ENCODE data around the gene DENND5A. TPM values are rescaled to one million over a fixed set of nuclear protein-coding genes. Genes with fewer than 3 reads are reported as not detected.

The DENND5A gene
- total RNA-seq, 3 donors from 2014 or later, result 8.3 to 75.7 (median 17.3) TPM

DNA sequence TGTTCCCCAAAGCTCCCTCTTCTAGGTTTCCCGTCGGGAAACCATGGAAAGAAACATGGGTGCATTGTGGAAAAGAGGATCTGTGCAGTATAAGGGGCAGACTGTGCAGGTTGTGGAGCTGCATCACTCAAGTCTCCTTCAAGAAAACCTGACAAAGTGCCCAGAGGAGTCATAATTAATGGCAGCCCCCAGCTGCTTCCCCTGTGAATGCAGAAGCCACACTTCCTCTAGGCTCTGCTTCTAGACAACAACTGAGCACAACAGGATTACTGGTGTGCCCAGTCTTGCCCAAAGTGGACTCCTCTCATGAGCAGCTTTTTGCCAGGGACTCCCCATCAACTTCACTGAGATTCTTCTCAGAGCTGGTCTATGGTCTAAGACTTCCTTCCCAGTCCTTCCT, 131.2 kb downstream of the DENND5A start:
- no peak for TF ChIP-seq CTCF (IDR thresholded peaks at IDR 0.05)
- H3K4me1 ChIP-seq (ENCODE audit: low read depth), result peaks cover 11% of the 10 kb centered on the region
- no peak overlapping the region for H3K4me3 ChIP-seq
- no peaks in the 10 kb centered on the region for H3K36me3 ChIP-seq (ENCODE audit: low read depth)
- no peaks in the 10 kb centered on the region for H3K9me3 ChIP-seq
- ATAC-seq (no peak), DNase-seq (no peak)
- intact Hi-C loops (cut with DNase I, micrococcal nuclease), result no loop called here

DNA sequence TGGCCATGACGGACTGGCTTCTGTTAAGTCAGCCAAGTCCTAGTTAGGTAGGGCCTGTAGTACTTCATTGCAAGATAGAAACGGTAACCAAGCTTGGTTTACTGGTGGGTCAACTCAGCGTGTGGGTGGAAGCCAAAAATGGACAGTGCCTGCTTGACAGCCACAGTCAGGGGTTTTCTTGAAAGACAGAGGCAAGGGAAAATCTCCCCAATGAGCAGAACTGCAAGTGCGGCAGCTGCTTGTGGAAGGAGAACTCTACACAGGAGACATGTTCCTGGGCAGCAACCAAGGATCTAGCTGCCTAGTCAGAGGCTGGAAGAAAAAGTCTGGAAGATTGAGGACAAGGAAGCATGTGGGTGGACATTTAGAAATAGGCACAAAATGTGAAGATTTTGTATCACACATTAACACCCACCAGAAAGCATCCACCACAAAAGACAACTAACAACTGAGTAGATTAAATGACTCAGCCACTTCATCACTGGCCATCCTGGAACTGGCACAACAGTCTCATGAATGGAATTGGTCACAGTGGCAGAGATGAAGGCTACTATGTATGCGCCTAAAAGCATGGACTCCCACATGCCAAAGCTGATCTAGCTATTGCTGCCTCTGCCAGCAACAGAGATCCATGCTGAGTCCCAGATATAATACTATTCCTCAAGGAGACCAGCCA, 132.8 kb downstream of the DENND5A start:
- intact Hi-C loops (cut with DNase I, micrococcal nuclease), result no loop called here
- Histone ChIP-seq H3K9me3 (no peaks in the 10 kb centered on the region), H3K4me3 (no peak overlapping the region), H3K36me3 (ENCODE audit: low read depth) (no peaks in the 10 kb centered on the region), H3K4me1 (ENCODE audit: low read depth) (no peaks in the 10 kb centered on the region)
- TF ChIP-seq CTCF (IDR thresholded peaks at IDR 0.05), result no peak
- DNase-seq (no peak), ATAC-seq (no peak)

GRCh38 chr11:9130297-9130696, 134.9 kb downstream of the DENND5A start:
- Histone ChIP-seq H3K4me1 (ENCODE audit: low read depth) (no peaks in the 10 kb centered on the region), H3K36me3 (ENCODE audit: low read depth) (no peaks in the 10 kb centered on the region), H3K9me3 (no peaks in the 10 kb centered on the region), H3K4me3 (no peak overlapping the region)
- no peak for ATAC-seq
- intact Hi-C loops (cut with DNase I, micrococcal nuclease), result no loop called here
- no peak for DNase-seq
- no peak for TF ChIP-seq CTCF (IDR thresholded peaks at IDR 0.05)

GRCh38 chr11:9126636-9127035, 138.5 kb downstream of the DENND5A start:
- H3K36me3 ChIP-seq (ENCODE audit: low read depth), result no peaks in the 10 kb centered on the region
- H3K4me1 ChIP-seq (ENCODE audit: low read depth), result no peaks in the 10 kb centered on the region
- ATAC-seq, result no peak
- H3K4me3 ChIP-seq, result no peak overlapping the region
- DNase-seq, result no peak
- no peak for TF ChIP-seq CTCF (IDR thresholded peaks at IDR 0.05)
- no peaks in the 10 kb centered on the region for H3K9me3 ChIP-seq
- intact Hi-C loops (cut with DNase I, micrococcal nuclease), result no loop called here

DNA sequence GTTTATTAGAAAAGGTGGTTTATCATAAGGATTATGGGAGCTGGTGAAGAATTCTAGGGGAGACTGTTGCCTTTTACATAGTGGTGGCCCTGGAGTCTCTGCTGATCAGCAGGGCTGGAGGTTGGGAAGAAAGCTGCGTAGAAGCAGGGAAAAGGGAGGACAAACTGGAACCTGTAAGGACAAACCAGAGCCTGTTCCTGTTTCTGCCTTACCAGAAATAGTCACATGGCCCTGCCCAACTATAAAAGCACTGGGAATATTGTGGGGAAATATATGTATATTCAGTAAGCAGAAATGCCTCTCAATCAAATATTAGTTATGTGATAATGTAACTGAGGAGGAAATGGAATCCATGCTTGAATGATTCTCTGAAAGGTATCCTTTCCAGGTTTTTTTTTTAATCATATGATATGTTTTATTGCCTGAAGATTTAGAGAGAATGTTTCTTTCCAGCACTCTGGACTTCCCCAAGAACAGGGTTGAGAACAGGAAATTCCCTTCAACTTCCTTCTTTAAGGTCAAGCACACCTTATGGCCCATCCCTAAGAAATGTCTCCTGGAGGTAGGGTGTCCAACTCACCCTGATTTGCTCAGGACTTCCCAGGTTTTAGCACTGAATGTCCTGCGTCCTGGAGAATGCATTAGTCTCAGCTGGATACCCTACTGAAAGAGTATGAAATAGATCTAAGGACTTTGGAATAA, 139.8 kb downstream of the DENND5A start:
- ATAC-seq (peak; percentile 86), DNase-seq (peak in 1 of 3 donors; percentile 19)
- no peak for TF ChIP-seq CTCF (IDR thresholded peaks at IDR 0.05)
- Histone ChIP-seq H3K36me3 (ENCODE audit: low read depth) (no peaks in the 10 kb centered on the region), H3K9me3 (no peaks in the 10 kb centered on the region), H3K4me3 (no peak overlapping the region), H3K4me1 (ENCODE audit: low read depth) (no peaks in the 10 kb centered on the region)
- intact Hi-C loops (cut with DNase I, micrococcal nuclease), result no loop called here
